Cardiac muscle cell (in vitro differentiated cells and primary cell): ENCODE data around the gene LRRC37B. TPM values are rescaled to one million over a fixed set of nuclear protein-coding genes. Genes with fewer than 3 reads are reported as not detected.

Experiments
- DNase-seq, 2 donors: peaks; one replicate each; pipeline versions ENCODE4 v3.0.0 to v3.0.0-alpha.2; 2010 to 2017; ENCODE audit warnings: low read depth in 1 of 2, low spot score in 1 of 2
- H3K27ac ChIP-seq: fragments of 200-600 bp; sonication (generic); 2 replicates; pipeline ENCODE4 v1.5.1; 2016
- H3K27me3 ChIP-seq: fragments of 200-600 bp; sonication (generic); 2 replicates; pipeline ENCODE4 v1.6.0; 2016; ENCODE audit warnings: control low read depth
- H3K36me3 ChIP-seq: fragments of 200-600 bp; sonication (generic); 2 replicates; pipeline ENCODE4 v1.5.1; 2016; ENCODE audit warnings: control low read depth
- H3K4me1 ChIP-seq: fragments of 200-600 bp; sonication (generic); 2 replicates; pipeline ENCODE4 v1.8.1; 2017; ENCODE audit warnings: low read depth, mild to moderate bottlenecking, mixed run types
- H3K4me3 ChIP-seq: fragments of 200-600 bp; sonication (generic); 2 replicates; pipeline ENCODE4 v1.5.1; 2016; ENCODE audit warnings: mild to moderate bottlenecking
- H3K9me3 ChIP-seq: fragments of 200-600 bp; sonication (generic); 2 replicates; pipeline ENCODE4 v1.5.1; 2017; ENCODE audit warnings: low read depth, mild to moderate bottlenecking, control low read depth
- CTCF ChIP-seq: IDR thresholded peaks from 2 replicates; pipeline ENCODE4 v1.5.1; 2012; ENCODE audit warnings: low read depth, mild to moderate bottlenecking, low read length
- polyA plus RNA-seq: library from polyadenylated mRNA; unstranded; fragments of >200 nt; fragmentation: Nextera tagmentation; extraction: Ambion mirVana; gene quantifications from 2 replicates; pipeline ENCODE4 v1.2.1, GENCODE V29; 2016
- total RNA-seq: library from RNA; depleted of rRNA; stranded (reverse); fragments of >200 nt; gene quantifications from 2 replicates; pipeline ENCODE4 v1.2.3, GENCODE V29; 2016

The LRRC37B gene
- total and polyA plus RNA-seq, 2 experiments from 2014 or later: 9.5 to 16.3 TPM

- H3K36me3 ChIP-seq: no peaks in the 10 kb centered on the region
- no peaks in the 10 kb centered on the region for H3K27me3 ChIP-seq
- H3K4me3 ChIP-seq: peak overlapping the region; percentile 90
- peaks cover 6% of the 10 kb centered on the region for H3K4me1 ChIP-seq
- DNase-seq: peak; percentile 29 to 60
- TF ChIP-seq CTCF: no peak
- H3K27ac ChIP-seq: peak overlapping the region; percentile 93
- H3K9me3 ChIP-seq: no peaks in the 10 kb centered on the region
Measured at GRCh38 chr17:32007463-32008298, 498 bp downstream of the LRRC37B start.

- H3K4me1 ChIP-seq: peaks cover 6% of the 10 kb centered on the region
- no peaks in the 10 kb centered on the region for H3K9me3 ChIP-seq
- TF ChIP-seq CTCF: no peak
- H3K4me3 ChIP-seq: no peak overlapping the region
- no peaks in the 10 kb centered on the region for H3K36me3 ChIP-seq
- H3K27ac ChIP-seq: no peak overlapping the region
- no peaks in the 10 kb centered on the region for H3K27me3 ChIP-seq
- DNase-seq: no peak
Measured at GRCh38 chr17:32009262-32009542, 2.0 kb downstream of the LRRC37B start.

DNA sequence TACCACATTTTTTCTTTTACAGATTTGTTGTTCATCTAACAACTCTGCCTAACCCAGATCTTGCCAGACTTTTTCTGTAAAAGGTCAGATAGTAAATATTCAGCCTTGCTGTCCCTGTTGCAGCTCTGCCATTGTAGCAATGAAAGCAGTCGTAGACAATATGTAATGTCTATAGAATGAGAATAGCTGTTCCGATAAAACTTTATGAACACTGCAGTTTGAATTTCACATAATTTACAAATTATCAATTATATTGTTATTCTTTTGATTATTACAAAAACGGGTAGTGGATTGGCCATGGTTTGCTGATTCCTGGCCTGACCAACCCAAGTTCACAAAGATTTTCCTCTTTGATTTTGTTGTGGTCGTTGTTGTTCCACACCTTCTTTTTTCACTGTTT, 2.9 kb downstream of the LRRC37B start:
- no peak overlapping the region for H3K27ac ChIP-seq
- no peak for DNase-seq
- H3K4me3 ChIP-seq: no peak overlapping the region
- H3K27me3 ChIP-seq: no peaks in the 10 kb centered on the region
- peaks cover 6% of the 10 kb centered on the region for H3K4me1 ChIP-seq
- H3K36me3 ChIP-seq: no peaks in the 10 kb centered on the region
- H3K9me3 ChIP-seq: no peaks in the 10 kb centered on the region
- TF ChIP-seq CTCF: no peak

DNA sequence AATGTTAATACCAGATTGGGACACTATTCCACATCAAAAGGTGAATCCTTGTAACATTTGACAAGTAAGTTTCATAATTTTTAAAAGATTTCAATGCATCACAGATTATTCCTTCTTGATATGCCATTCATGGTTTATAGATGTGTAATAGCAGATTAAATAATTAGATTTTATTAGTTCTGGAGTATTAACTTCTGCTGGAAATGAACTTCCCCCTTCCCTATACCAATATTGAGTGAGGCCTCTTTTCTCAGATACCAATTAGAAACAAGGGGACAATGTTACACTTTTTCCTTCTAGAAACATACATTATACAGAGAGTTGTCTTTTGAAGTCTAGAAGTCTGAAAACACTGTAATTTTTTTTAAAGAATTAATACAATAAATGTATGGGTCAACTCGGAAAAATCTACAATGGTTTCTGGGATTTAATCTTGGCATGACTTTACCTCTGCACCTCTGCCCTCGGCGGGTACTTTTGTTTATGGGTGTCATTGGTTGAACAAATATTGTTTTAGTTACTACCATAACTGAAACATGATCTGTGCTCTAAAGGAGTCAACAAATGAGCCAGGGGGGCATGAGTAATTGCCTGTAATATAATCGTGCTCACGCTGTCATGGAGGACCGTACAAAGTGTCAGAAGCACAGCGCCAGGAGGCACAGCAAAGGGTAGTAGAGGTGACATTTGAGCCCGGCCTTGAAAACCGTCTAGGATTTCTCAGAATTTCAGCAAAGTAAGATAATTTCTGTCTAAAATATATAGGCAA, 8.2 kb downstream of the LRRC37B start:
- Histone ChIP-seq H3K9me3 (no peaks in the 10 kb centered on the region), H3K27ac (no peak overlapping the region), H3K36me3 (peaks cover 3% of the 10 kb centered on the region), H3K27me3 (no peaks in the 10 kb centered on the region), H3K4me3 (no peak overlapping the region), H3K4me1 (no peaks in the 10 kb centered on the region)
- no peak for DNase-seq
- no peak for TF ChIP-seq CTCF

DNA sequence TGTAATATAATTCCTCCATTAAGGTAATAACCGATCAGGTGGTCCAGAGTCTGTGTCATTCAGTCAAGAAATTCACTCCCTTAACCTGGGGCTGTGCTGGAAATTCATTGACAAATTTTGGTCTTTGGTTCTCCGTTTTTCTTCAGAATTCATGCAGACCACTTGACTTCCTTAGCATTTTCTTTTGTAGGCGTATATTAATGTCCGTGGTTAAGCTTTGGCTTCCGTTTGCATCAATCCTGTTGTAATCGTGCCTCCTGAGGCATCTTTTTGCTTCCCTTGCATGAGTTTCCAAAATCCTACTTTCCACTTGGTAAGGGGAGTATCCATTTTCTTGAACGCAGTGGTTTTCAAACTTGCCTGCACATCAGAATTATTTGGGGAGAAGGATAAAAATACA, 9.0 kb downstream of the LRRC37B start:
- no peak for DNase-seq
- H3K27ac ChIP-seq: no peak overlapping the region
- H3K4me1 ChIP-seq: no peaks in the 10 kb centered on the region
- no peak for TF ChIP-seq CTCF
- H3K27me3 ChIP-seq: no peaks in the 10 kb centered on the region
- H3K36me3 ChIP-seq: peaks cover 3% of the 10 kb centered on the region
- no peak overlapping the region for H3K4me3 ChIP-seq
- H3K9me3 ChIP-seq: no peaks in the 10 kb centered on the region
